Esophagus squamous epithelium (tissue), 5 donors: ENCODE results near the gene MLX. TPM values are rescaled to one million over a fixed set of nuclear protein-coding genes. Genes with fewer than 3 reads are reported as not detected.
"Not testable (repeated sequence)": the region's sequence is repeated elsewhere in the genome, so short reads cannot be mapped to it uniquely, and the experiment has no call there.

Source experiments
- DNase-seq: peaks from one replicate; lab custom pipeline; 2025; lab: John Stamatoyannopoulos, UW
- H3K27ac ChIP-seq, 4 donors: fragments of 200-600 bp; sonication (generic); one replicate each; pipeline ENCODE4 v1.5.1; 2016 to 2019; ENCODE audit warnings: mild to moderate bottlenecking in 1 of 4
- H3K27me3 ChIP-seq, 4 donors: fragments of 200-600 bp; sonication (generic); 1 replicate in 3 of 4; 2 replicates in 1 of 4; pipeline versions ENCODE4 v1.5.1 to v1.6.0; 2017 to 2021; ENCODE audit warnings: antibody characterized with exemption in 1 of 4
- H3K36me3 ChIP-seq, 3 donors: fragments of 200-600 bp; sonication (generic); one replicate each; pipeline ENCODE4 v1.5.1; 2016 to 2019
- H3K4me1 ChIP-seq, 3 donors: fragments of 200-600 bp; sonication (generic); one replicate each; pipeline ENCODE4 v1.5.1; 2017 to 2019
- H3K4me3 ChIP-seq, 4 donors: fragments of 200-600 bp; sonication (generic); 1 replicate in 3 of 4; 2 replicates in 1 of 4; pipeline ENCODE4 v1.5.1; 2016 to 2019; ENCODE audit warnings: mild to moderate bottlenecking in 2 of 4, moderate library complexity in 1 of 4
- H3K9me3 ChIP-seq, 3 donors: fragments of 200-600 bp; sonication (generic); one replicate each; pipeline ENCODE4 v1.5.1; 2016 to 2019
- CTCF ChIP-seq, 6 experiments: fragments of 450-650 bp in 4 of 6; fragments of 200-600 bp in 2 of 6; sonication (generic) in 2 of 6; IDR thresholded peaks; one replicate each; pipeline ENCODE4 v1.5.1; 2016 to 2019; ENCODE audit warnings: antibody characterized with exemption in 6 of 6, mild to moderate bottlenecking in 4 of 6, moderate library complexity in 4 of 6
- POLR2A ChIP-seq, 4 donors: fragments of 450-650 bp; IDR thresholded peaks; one replicate each; pipeline ENCODE4 v1.6.1; 2017; ENCODE audit warnings: antibody characterized with exemption in 4 of 4, mild to moderate bottlenecking in 4 of 4, moderate library complexity in 3 of 4
- WGBS, 2 donors: methylation state at CpG; one replicate each; pipeline ENCODE4 v1.1.5; 2018; 5-methylcytosine and 5-hydroxymethylcytosine counted together
- intact Hi-C: fragments of 100-400 bp; cut with DNase I; formaldehyde crosslinking; loops from one replicate; pipeline ENCODE4 v1.15.0; 2022
- total RNA-seq, 4 donors: library from RNA; depleted of rRNA; stranded (reverse); fragments of >200 nt; gene quantifications; one replicate each; pipeline ENCODE4 v1.1.0, GENCODE V29; 2016
- donor health status: DM: yes; HTN: yes; CAD: no.

Gene MLX
- total RNA-seq, 4 donors from 2014 or later: 34.0 to 47.9 (median 39.9) TPM

DNA sequence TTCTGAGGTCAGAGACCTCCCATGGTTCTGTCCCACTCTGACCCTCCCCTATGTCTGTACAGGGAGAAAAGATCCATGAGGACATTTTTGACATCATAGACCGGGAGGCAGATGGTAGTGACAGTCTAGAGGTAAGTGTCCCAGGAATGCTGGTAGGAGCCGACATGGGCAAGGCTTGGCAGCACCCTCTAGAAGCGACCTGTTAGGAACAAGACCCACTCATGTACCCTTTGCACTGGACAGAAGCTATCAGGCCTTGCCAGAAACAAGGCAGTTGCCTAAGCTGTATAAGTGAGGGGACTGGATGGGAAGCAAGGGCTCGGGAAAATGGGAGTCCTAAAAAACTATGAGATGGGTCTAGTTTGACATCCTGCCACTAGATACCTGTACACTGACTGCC, 45.1 kb downstream of the MLX start:
- Histone ChIP-seq H3K9me3 (no peaks in the 10 kb centered on the region), H3K4me3 (no peak overlapping the region), H3K27ac (no peak overlapping the region), H3K36me3 (peaks cover 7 to 49% (median 13%) of the 10 kb centered on the region in 3 donors), H3K27me3 (no peaks in the 10 kb centered on the region), H3K4me1 (peaks cover 8 to 34% (median 23%) of the 10 kb centered on the region in 3 donors)
- intact Hi-C loops: no loop called here
- no peak for DNase-seq
- WGBS, 2 donors: 93 to 95% methylated on average over 3 to 4 of the region's 4 CpGs
- no peak for TF ChIP-seq POLR2A (IDR thresholded peaks at IDR 0.05)
- no peak for TF ChIP-seq CTCF (IDR thresholded peaks at IDR 0.05)

DNA sequence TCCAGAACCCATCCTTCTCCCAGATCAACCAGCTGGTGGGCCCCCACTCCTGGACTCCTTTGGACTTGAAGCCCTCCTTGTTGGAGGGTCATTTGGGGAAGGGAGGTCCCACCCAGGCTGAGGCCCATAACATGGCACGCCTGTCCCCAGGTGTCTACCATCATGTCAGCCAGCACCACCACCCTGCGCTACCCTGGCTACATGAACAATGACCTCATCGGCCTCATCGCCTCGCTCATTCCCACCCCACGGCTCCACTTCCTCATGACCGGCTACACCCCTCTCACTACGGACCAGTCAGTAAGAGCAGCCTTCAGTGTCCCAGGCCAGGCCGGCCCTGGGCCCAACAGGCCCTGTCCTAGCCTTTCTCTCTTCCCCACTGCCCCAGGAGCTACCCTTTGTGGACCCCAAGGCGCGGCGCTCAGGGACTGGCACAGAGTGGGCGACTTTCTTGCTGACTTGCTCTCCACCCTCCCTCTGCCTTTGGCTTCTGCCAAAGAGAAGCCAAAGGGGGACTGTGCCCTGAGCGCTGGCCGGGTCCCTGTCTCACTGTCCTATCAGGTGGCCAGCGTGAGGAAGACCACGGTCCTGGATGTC, 46.9 kb downstream of the MLX start:
- TF ChIP-seq POLR2A (IDR thresholded peaks at IDR 0.05) (no peak), CTCF (IDR thresholded peaks at IDR 0.05) (no peak)
- no peak for DNase-seq
- intact Hi-C loops: no loop called here

GRCh38 chr17:42617956-42618431, 51.1 kb downstream of the MLX start:
- intact Hi-C loops: no loop called here
- Histone ChIP-seq H3K4me1 (peaks cover 8 to 33% (median 14%) of the 10 kb centered on the region in 3 donors), H3K36me3 (peaks cover 7 to 32% (median 9%) of the 10 kb centered on the region in 3 donors), H3K4me3 (no peak overlapping the region), H3K27me3 (no peaks in the 10 kb centered on the region), H3K9me3 (no peaks in the 10 kb centered on the region), H3K27ac (peak overlapping the region; percentile 29 to 50 (median 40))
- DNase-seq: no peak
- WGBS, 2 donors: 9 to 28% methylated on average over 3 to 4 of the region's 4 CpGs
- TF ChIP-seq CTCF (IDR thresholded peaks at IDR 0.05): no peak
- TF ChIP-seq POLR2A (IDR thresholded peaks at IDR 0.05): no peak

More for the DNA sequence above, 46.9 kb downstream of the MLX start:
- H3K27me3 ChIP-seq: no peaks in the 10 kb centered on the region
- no peak overlapping the region for H3K27ac ChIP-seq
- H3K4me3 ChIP-seq: no peak overlapping the region
- H3K36me3 ChIP-seq: peaks cover 7 to 49% (median 13%) of the 10 kb centered on the region in 3 donors
- peaks cover 8 to 32% (median 23%) of the 10 kb centered on the region in 3 donors for H3K4me1 ChIP-seq
- H3K9me3 ChIP-seq: no peaks in the 10 kb centered on the region
- WGBS, 2 donors: 95 to 96% methylated on average over 7 to 8 of the region's 17 CpGs

DNA sequence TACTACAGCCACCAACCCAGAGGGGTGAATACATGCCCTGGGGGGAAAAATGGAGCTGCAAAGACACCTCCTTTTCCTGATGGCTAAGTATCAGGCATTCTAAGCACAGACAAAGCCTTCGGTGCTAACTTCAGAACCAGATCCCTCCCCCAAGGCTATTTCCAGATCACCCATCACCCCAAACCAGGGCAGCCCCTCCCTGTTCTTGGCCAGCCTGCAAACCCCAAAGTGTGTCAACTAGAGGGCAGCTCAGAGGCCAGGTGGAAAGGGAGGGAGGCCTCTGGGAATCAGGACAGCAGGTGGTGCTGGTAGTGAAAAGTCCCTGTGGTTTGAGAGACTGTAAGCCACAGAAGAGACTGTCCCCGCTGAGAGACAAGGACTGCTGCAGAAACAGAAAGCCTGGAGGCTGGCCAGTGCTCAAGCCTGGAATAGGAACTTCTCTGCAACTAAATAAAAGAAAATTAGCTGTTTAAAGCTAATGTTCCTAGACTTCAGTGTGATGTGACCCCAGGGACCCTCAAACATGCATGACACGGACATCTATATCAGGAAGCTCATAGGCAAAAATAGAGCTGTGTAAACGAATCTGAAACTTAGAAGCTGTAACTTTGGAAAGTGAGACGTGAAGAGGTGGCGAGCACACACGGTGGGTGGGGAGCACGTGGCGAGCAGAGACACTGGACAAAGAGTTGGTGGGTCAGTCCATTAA, 51.7 kb downstream of the MLX start:
- Histone ChIP-seq H3K36me3 (peaks cover 6 to 26% (median 7%) of the 10 kb centered on the region in 3 donors), H3K27ac (peak overlapping the region; percentile 29 to 50 (median 40)), H3K4me1 (peaks cover 8 to 38% (median 14%) of the 10 kb centered on the region in 3 donors), H3K9me3 (no peaks in the 10 kb centered on the region), H3K27me3 (no peaks in the 10 kb centered on the region), H3K4me3 (no peak overlapping the region)
- WGBS, 2 donors: 43 to 51% methylated on average over 8 to 9 of the region's 9 CpGs
- no peak for DNase-seq
- intact Hi-C loops: no loop called here
- TF ChIP-seq CTCF (IDR thresholded peaks at IDR 0.05) (peak in 4 of 6 experiments; percentile 15 to 52 (median 34)), POLR2A (IDR thresholded peaks at IDR 0.05) (no peak)

GRCh38 chr17:42621987-42622386, 55.1 kb downstream of the MLX start:
- H3K4me3 ChIP-seq, DNase-seq, H3K9me3 ChIP-seq, H3K36me3 ChIP-seq, H3K27ac ChIP-seq, intact Hi-C loops, H3K27me3 ChIP-seq: not testable (repeated sequence)
- WGBS, 2 donors: 88 to 97% methylated on average over 2 to 3 of the region's 3 CpGs
- peaks cover 20 to 52% (median 21%) of the 10 kb centered on the region in 3 donors for H3K4me1 ChIP-seq

Other genes with a start within 250 kb of the MLX start
- gene STAT3, start 178.7 kb upstream of the MLX start, total RNA-seq: 100 to 1,000 TPM; 137 to 229 (median 176) TPM
- gene CAVIN1, start 143.8 kb upstream of the MLX start, total RNA-seq: 100 to 1,000 TPM in 2 of 4 donors, 10 to 100 TPM in 2; 67.8 to 210 (median 113) TPM
- 10 to 100 TPM; 35.9 to 62.7 (median 47.5) TPM for gene ATP6V0A1, start 108.2 kb upstream of the MLX start, total RNA-seq
- gene NAGLU, start 30.9 kb upstream of the MLX start, total RNA-seq: 10 to 100 TPM; 19.2 to 39.0 (median 26.5) TPM
- gene HSD17B1, start 14.2 kb upstream of the MLX start, total RNA-seq: 10 to 100 TPM in 1 of 4 donors, 1 to 10 TPM in 3; 3.0 to 11.8 (median 6.6) TPM
- 10 to 100 TPM; 34.1 to 52.2 (median 46.5) TPM for gene COASY, start 5.0 kb upstream of the MLX start, total RNA-seq
- 1 to 10 TPM in 3 of 4 donors, under 1 TPM in 1; 0.61 to 4.8 (median 2.8) TPM for gene PSMC3IP, start 10.6 kb downstream of the MLX start, total RNA-seq
- 10 to 100 TPM; 35.7 to 59.6 (median 53.0) TPM for gene RETREG3, start 42.3 kb downstream of the MLX start, total RNA-seq
- gene TUBG1, start 42.6 kb downstream of the MLX start, total RNA-seq: 10 to 100 TPM; 22.3 to 61.9 (median 46.5) TPM
- 10 to 100 TPM in 1 of 4 donors, 1 to 10 TPM in 3; 7.1 to 14.5 (median 8.8) TPM for gene TUBG2, start 92.2 kb downstream of the MLX start, total RNA-seq
- gene PLEKHH3, start 109.9 kb downstream of the MLX start, total RNA-seq: 10 to 100 TPM; 41.0 to 55.8 (median 55.1) TPM
- gene CCR10, start 114.7 kb downstream of the MLX start, total RNA-seq: under 1 TPM in 1 of 4 donors, not detected in 3; 0.76 TPM
- gene CNTNAP1, start 115.4 kb downstream of the MLX start, total RNA-seq: under 1 TPM; 0.15 to 0.88 (median 0.43) TPM
- gene EZH1, start 177.9 kb downstream of the MLX start, total RNA-seq: 10 to 100 TPM; 13.4 to 49.2 (median 22.0) TPM
- gene RAMP2, start 194.1 kb downstream of the MLX start, total RNA-seq: 10 to 100 TPM in 2 of 4 donors, 1 to 10 TPM in 1, not detected in 1; 4.7 to 23.3 (median 11.8) TPM
- 10 to 100 TPM; 78.6 to 93.6 (median 83.0) TPM for gene VPS25, start 206.3 kb downstream of the MLX start, total RNA-seq
- gene WNK4, start 213.5 kb downstream of the MLX start, total RNA-seq: 10 to 100 TPM in 1 of 4 donors, 1 to 10 TPM in 1, under 1 TPM in 2; 0.40 to 14.7 (median 3.9) TPM
- 100 to 1,000 TPM in 1 of 4 donors, 10 to 100 TPM in 3; 76.4 to 101 (median 94.8) TPM for gene COA3, start 231.6 kb downstream of the MLX start, total RNA-seq
- gene CNTD1, start 231.8 kb downstream of the MLX start, total RNA-seq: not detected